Liver (tissue), 9 donors: ENCODE data around the gene TSPAN18. TPM values are rescaled to one million over a fixed set of nuclear protein-coding genes. Genes with fewer than 3 reads are reported as not detected.

ENCODE experiments used
- DNase-seq: peaks from one replicate; pipeline ENCODE4 v3.0.0-alpha.2; 2017; ENCODE audit warnings: low spot score
- H3K27ac ChIP-seq, 2 donors: one replicate each; pipeline ENCODE4 v1.7.0; 2013; ENCODE audit warnings: inconsistent platforms in 2 of 2, low read length in 2 of 2, control low read depth in 1 of 2, low read depth in 1 of 2, mild to moderate bottlenecking in 1 of 2
- H3K27me3 ChIP-seq, 4 donors: one replicate each; pipeline versions ENCODE4 v1.6.1 to v1.7.0; 2013; ENCODE audit warnings: low read length in 3 of 4, inconsistent platforms in 1 of 4, mild to moderate bottlenecking in 1 of 4, moderate library complexity in 1 of 4; ENCODE audit not compliant: control insufficient read depth in 4 of 4, insufficient read depth in 4 of 4
- H3K36me3 ChIP-seq, 4 donors: one replicate each; pipeline versions ENCODE4 v1.6.1 to v1.7.0; 2013; ENCODE audit warnings: low read length in 3 of 4, mild to moderate bottlenecking in 3 of 4, low read depth in 1 of 4, moderate library complexity in 1 of 4; ENCODE audit not compliant: control insufficient read depth in 4 of 4, insufficient read depth in 3 of 4
- H3K4me1 ChIP-seq, 4 donors: one replicate each; pipeline versions ENCODE4 v1.6.1 to v1.7.0; 2013; ENCODE audit warnings: low read length in 3 of 4, mild to moderate bottlenecking in 3 of 4, moderate library complexity in 1 of 4; ENCODE audit not compliant: control insufficient read depth in 4 of 4, insufficient read depth in 4 of 4
- H3K4me3 ChIP-seq, 3 donors: one replicate each; pipeline versions ENCODE4 v1.6.1 to v1.7.0; 2013; ENCODE audit warnings: low read length in 3 of 3, control low read depth in 1 of 3, low read depth in 1 of 3, mild to moderate bottlenecking in 1 of 3
- H3K9ac ChIP-seq, 2 donors: one replicate each; pipeline ENCODE4 v1.7.0; 2013; ENCODE audit warnings: low read length in 2 of 2, mild to moderate bottlenecking in 2 of 2, moderate library complexity in 2 of 2, control low read depth in 1 of 2, low read depth in 1 of 2
- H3K9me3 ChIP-seq, 4 donors: one replicate each; pipeline versions ENCODE4 v1.6.1 to v1.7.0; 2013; ENCODE audit warnings: low read length in 3 of 4; ENCODE audit not compliant: control insufficient read depth in 4 of 4
- CTCF ChIP-seq: fragments of 150-350 bp; IDR thresholded peaks from 2 replicates; pipeline ENCODE4 v1.5.1; 2017; ENCODE audit warnings: improper control_type of control experiment, low read depth, low read length; ENCODE audit not compliant: missing input control
- EGR1 ChIP-seq, 2 donors: IDR thresholded peaks; 2 replicates each; pipeline ENCODE4 v1.6.1; 2016 to 2018; ENCODE audit warnings: antibody characterized with exemption in 2 of 2, low read depth in 2 of 2
- FOXA2 ChIP-seq: IDR thresholded peaks from 2 replicates; pipeline ENCODE4 v1.6.1; 2016; ENCODE audit warnings: antibody characterized with exemption
- HNF4A ChIP-seq, 2 donors: conservative IDR thresholded peaks; 2 replicates each; pipeline ENCODE4 v1.6.1; 2016; ENCODE audit warnings: antibody characterized with exemption in 2 of 2, mild to moderate bottlenecking in 2 of 2
- HNF4G ChIP-seq: IDR thresholded peaks from 2 replicates; pipeline ENCODE4 v1.6.1; 2016; ENCODE audit warnings: antibody characterized with exemption
- RAD21 ChIP-seq, 2 donors: IDR thresholded peaks; 2 replicates each; pipeline ENCODE4 v1.6.1; 2016; ENCODE audit warnings: antibody characterized with exemption in 2 of 2, mild to moderate bottlenecking in 2 of 2
- REST ChIP-seq: IDR thresholded peaks from 2 replicates; pipeline ENCODE4 v1.6.1; 2016; ENCODE audit warnings: antibody characterized with exemption, mild to moderate bottlenecking
- RXRA ChIP-seq, 2 donors: IDR thresholded peaks; 2 replicates each; pipeline ENCODE4 v1.6.1; 2017 to 2018; ENCODE audit warnings: antibody characterized with exemption in 2 of 2, mild to moderate bottlenecking in 1 of 2
- SP1 ChIP-seq: IDR thresholded peaks from 2 replicates; pipeline ENCODE4 v1.6.1; 2018; ENCODE audit warnings: antibody characterized with exemption, mild to moderate bottlenecking
- TAF1 ChIP-seq: conservative IDR thresholded peaks from 2 replicates; pipeline ENCODE4 v1.6.1; 2016; ENCODE audit warnings: antibody characterized with exemption, mild to moderate bottlenecking
- YY1 ChIP-seq: IDR thresholded peaks from 2 replicates; pipeline ENCODE4 v1.6.1; 2016; ENCODE audit warnings: antibody characterized with exemption, mild to moderate bottlenecking
- ZBTB33 ChIP-seq: IDR thresholded peaks from 2 replicates; pipeline ENCODE4 v1.6.1; 2016; ENCODE audit warnings: antibody characterized with exemption
- WGBS: extraction: QIAGEN DNeasy Blood & Tissue Kit; methylation state at CpG from one replicate; pipeline ENCODE4 v1.1.7; 2013; 5-methylcytosine and 5-hydroxymethylcytosine counted together
- polyA plus RNA-seq, 2 donors: library from polyadenylated mRNA; stranded (reverse) in 1 of 2; unstranded in 1 of 2; fragments of 200-250 nt in 1 of 2; fragments of >200 nt in 1 of 2; fragmentation: Nextera tagmentation in 1 of 2; extraction: Ambion mirVana in 1 of 2; gene quantifications; one replicate each; pipeline versions ENCODE4 v1.2.1 to v1.2.3, GENCODE V29; 2013 to 2015
- total RNA-seq, 2 donors: library from RNA; depleted of rRNA; stranded (reverse); fragments of >200 nt; gene quantifications; one replicate each; pipeline ENCODE4 v1.2.3, GENCODE V29; 2014
- TF ChIP-seq, protein P1 (sequence below): IDR thresholded peaks from 2 replicates; pipeline ENCODE4 v1.6.1; 2016; ENCODE audit warnings: antibody characterized with exemption
- donor health status: healthy.
- donor health status: healthy.
- donor health status: healthy.
- donor health status: healthy.
- donor health status: healthy.

Gene TSPAN18
- total and polyA plus RNA-seq, 4 donors: 1.2 to 5.0 (median 2.8) TPM

- WGBS: 74% methylated on average over 6 of the region's 6 CpGs
- Histone ChIP-seq H3K36me3 (no peaks in the 10 kb centered on the region), H3K27ac (no peak overlapping the region), H3K4me1 (no peaks in the 10 kb centered on the region), H3K27me3 (peaks cover 0 to 4% (median 0%) of the 10 kb centered on the region in 4 donors), H3K4me3 (no peak overlapping the region), H3K9ac (no peak overlapping the region), H3K9me3 (no peaks in the 10 kb centered on the region)
- no peak for DNase-seq
- TF ChIP-seq RAD21 (IDR thresholded peaks at IDR 0.05) (no peak), YY1 (no peak), EGR1 (IDR thresholded peaks at IDR 0.05; ENCODE audit: low read depth in 2 of 2) (no peak), HNF4A (conservative IDR thresholded peaks at IDR 0.05) (no peak), RXRA (IDR thresholded peaks at IDR 0.05) (no peak), SP1 (no peak), HNF4G (no peak), ZBTB33 (no peak), REST (no peak), FOXA2 (no peak), TAF1 (no peak), CTCF (no peak)
- TF ChIP-seq, protein P1, sequence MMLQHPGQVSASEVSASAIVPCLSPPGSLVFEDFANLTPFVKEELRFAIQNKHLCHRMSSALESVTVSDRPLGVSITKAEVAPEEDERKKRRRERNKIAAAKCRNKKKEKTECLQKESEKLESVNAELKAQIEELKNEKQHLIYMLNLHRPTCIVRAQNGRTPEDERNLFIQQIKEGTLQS: no peak
Measured at GRCh38 chr11:44805596-44805995, 78.8 kb downstream of the TSPAN18 start.

DNA sequence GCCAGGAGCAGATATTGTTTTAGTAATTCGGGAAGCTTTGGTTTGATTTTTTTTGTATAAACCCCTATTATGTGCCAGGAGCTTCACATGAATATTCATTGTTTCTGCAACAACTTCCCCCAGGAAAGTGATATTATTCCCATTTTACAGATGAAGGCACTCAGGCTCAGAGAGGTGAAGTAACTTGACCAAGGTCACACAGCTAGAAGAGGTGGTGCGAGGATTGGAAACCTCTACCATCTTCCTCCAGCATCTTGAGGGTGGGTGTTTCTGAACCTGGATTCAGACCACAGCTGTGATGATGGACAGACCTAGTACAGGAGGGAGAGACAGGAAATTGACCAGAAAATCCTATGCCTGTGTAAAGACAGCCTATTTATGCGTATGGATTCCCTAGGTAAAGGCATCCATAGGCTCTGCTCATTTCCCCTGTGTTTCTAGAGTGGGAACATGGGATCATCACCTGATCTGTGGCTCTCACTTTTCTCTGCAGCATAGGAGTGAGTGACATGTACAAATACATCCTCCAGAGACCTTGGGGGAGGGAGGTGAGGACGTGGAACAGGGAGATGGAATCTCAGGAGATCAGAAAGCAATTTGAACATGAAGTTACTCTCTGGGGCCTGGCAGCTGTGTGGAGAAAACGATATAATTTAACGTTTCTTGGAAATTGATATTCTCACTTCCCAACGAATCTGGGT is 81.4 kb downstream of the TSPAN18 start:
- no peak for TF ChIP-seq YY1
- TF ChIP-seq EGR1 (IDR thresholded peaks at IDR 0.05; ENCODE audit: low read depth in 2 of 2): no peak
- no peak for DNase-seq
- Histone ChIP-seq H3K4me3 (no peak overlapping the region), H3K9ac (no peak overlapping the region), H3K4me1 (no peaks in the 10 kb centered on the region), H3K27me3 (peaks cover 0 to 4% (median 0%) of the 10 kb centered on the region in 4 donors), H3K36me3 (no peaks in the 10 kb centered on the region), H3K9me3 (no peaks in the 10 kb centered on the region), H3K27ac (no peak overlapping the region)
- 85% methylated on average over 7 of the region's 7 CpGs for WGBS
